PC-9 (cell line): ENCODE data around the gene SNX14. TPM values are rescaled to one million over a fixed set of nuclear protein-coding genes. Genes with fewer than 3 reads are reported as not detected.

Experiments used
- BruUV-seq: library from RNA; stranded (reverse); fragments of 400-500 nt; replicated peaks from 2 replicates; lab custom pipeline; 2021; lab: Mats Ljungman, UMichigan
- CTCF ChIA-PET: fragments of 300-600 bp; sonication (Branson Sonifier 250); formaldehyde crosslinking; loops from one replicate; lab custom pipeline; 2022; ENCODE audit warnings: antibody characterized with exemption; lab: Charles Lee
- POLR2A ChIA-PET: fragments of 300-600 bp; sonication (Branson Sonifier 250); formaldehyde crosslinking; loops from one replicate; lab custom pipeline; 2022; ENCODE audit warnings: antibody characterized with exemption; ENCODE audit not compliant: unreplicated experiment; lab: Charles Lee
- DNase-seq, 2 experiments: peaks; one replicate each; pipeline versions ENCODE4 v3.0.0 to v3.0.0-alpha.2; 2015 to 2022; ENCODE audit warnings: mixed read lengths in 1 of 2
- H2AFZ ChIP-seq: fragments of 200-600 bp; sonication (generic); 2 replicates; pipeline ENCODE4 v1.8.1; 2017; ENCODE audit warnings: antibody characterized with exemption
- H3F3A ChIP-seq: fragments of 200-600 bp; sonication (generic); 2 replicates; pipeline ENCODE4 v1.8.1; 2017; ENCODE audit warnings: antibody characterized with exemption, mild to moderate bottlenecking, low read depth; ENCODE audit not compliant: insufficient read depth
- H3K27ac ChIP-seq: fragments of 200-600 bp; sonication (generic); 2 replicates; pipeline ENCODE4 v1.6.1; 2016; ENCODE audit warnings: mixed run types
- H3K27me3 ChIP-seq: fragments of 200-600 bp; sonication (generic); 2 replicates; pipeline ENCODE4 v1.6.1; 2016; ENCODE audit warnings: low read depth, mixed run types; ENCODE audit not compliant: insufficient read depth
- H3K36me3 ChIP-seq: fragments of 200-600 bp; sonication (generic); 2 replicates; pipeline ENCODE4 v1.6.1; 2016; ENCODE audit warnings: low read depth, mixed run types
- H3K4me1 ChIP-seq: fragments of 200-600 bp; sonication (generic); replicated peaks from 2 replicates; pipeline ENCODE4 v1.6.1; 2016; ENCODE audit warnings: mixed run types; ENCODE audit not compliant: insufficient read depth
- H3K4me2 ChIP-seq: fragments of 200-600 bp; sonication (generic); 2 replicates; pipeline ENCODE4 v1.6.1; 2017; ENCODE audit warnings: mixed run types
- H3K4me3 ChIP-seq: fragments of 200-600 bp; sonication (generic); 2 replicates; pipeline ENCODE4 v1.6.1; 2016; ENCODE audit warnings: mixed run types
- H3K79me2 ChIP-seq: fragments of 200-600 bp; sonication (generic); 2 replicates; pipeline ENCODE4 v1.6.1; 2017; ENCODE audit warnings: low read depth, mixed run types
- H3K9me2 ChIP-seq: fragments of 200-600 bp; sonication (generic); 2 replicates; pipeline ENCODE4 v1.8.1; 2017; ENCODE audit warnings: mild to moderate bottlenecking; ENCODE audit not compliant: insufficient read depth
- H3K9me3 ChIP-seq: fragments of 200-600 bp; sonication (generic); 2 replicates; pipeline ENCODE4 v1.8.1; 2016; ENCODE audit warnings: low read depth; ENCODE audit not compliant: insufficient read depth
- H4K20me1 ChIP-seq: fragments of 200-600 bp; sonication (generic); 2 replicates; pipeline ENCODE4 v1.8.1; 2017; ENCODE audit not compliant: insufficient read depth
- EZH2 ChIP-seq: fragments of 200-600 bp; sonication (generic); IDR thresholded peaks from 2 replicates; pipeline ENCODE4 v1.8.0; 2017; ENCODE audit warnings: antibody characterized with exemption, low read depth
- intact Hi-C: fragments of 100-400 bp; cut with micrococcal nuclease; formaldehyde crosslinking; loops from one replicate; pipeline ENCODE4 v1.10.0; 2022; ENCODE audit not compliant: unreplicated experiment
- total RNA-seq: library from RNA; stranded (reverse); gene quantifications from 2 replicates; pipeline ENCODE4 v1.2.3, GENCODE V29; 2021
- TF ChIP-seq, protein P1 (sequence below): fragments of 200-600 bp; sonication (generic); conservative IDR thresholded peaks from 2 replicates; pipeline ENCODE4 v1.6.1; 2017; ENCODE audit warnings: mixed run types, antibody characterized with exemption, mild to moderate bottlenecking, moderate library complexity

The SNX14 gene
- total RNA-seq, 1 experiment from 2014 or later = 99.1 TPM

- peaks cover 22% of the 10 kb centered on the region; the same call in 1 of the 2 replicates for H3F3A ChIP-seq
- H3K27me3 ChIP-seq = no peaks in the 10 kb centered on the region
- H3K4me1 ChIP-seq = 0 out of 2 replicates have a peak, but pooled peaks cover 5% of the 10 kb centered on the region
- H3K9me2 ChIP-seq = no peaks in the 10 kb centered on the region
- H3K79me2 ChIP-seq = no peaks in the 10 kb centered on the region
- H3K27ac ChIP-seq = no peak overlapping the region
- no peak overlapping the region for H3K4me2 ChIP-seq
- no peaks in the 10 kb centered on the region for H3K36me3 ChIP-seq
- no peaks in the 10 kb centered on the region for H4K20me1 ChIP-seq
- no peaks in the 10 kb centered on the region for H3K9me3 ChIP-seq
- no peak for DNase-seq
- BruUV-seq = no TSS peak
- TF ChIP-seq, protein P1, sequence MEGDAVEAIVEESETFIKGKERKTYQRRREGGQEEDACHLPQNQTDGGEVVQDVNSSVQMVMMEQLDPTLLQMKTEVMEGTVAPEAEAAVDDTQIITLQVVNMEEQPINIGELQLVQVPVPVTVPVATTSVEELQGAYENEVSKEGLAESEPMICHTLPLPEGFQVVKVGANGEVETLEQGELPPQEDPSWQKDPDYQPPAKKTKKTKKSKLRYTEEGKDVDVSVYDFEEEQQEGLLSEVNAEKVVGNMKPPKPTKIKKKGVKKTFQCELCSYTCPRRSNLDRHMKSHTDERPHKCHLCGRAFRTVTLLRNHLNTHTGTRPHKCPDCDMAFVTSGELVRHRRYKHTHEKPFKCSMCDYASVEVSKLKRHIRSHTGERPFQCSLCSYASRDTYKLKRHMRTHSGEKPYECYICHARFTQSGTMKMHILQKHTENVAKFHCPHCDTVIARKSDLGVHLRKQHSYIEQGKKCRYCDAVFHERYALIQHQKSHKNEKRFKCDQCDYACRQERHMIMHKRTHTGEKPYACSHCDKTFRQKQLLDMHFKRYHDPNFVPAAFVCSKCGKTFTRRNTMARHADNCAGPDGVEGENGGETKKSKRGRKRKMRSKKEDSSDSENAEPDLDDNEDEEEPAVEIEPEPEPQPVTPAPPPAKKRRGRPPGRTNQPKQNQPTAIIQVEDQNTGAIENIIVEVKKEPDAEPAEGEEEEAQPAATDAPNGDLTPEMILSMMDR = no peak
- no peak for TF ChIP-seq EZH2
- CTCF ChIA-PET = no interaction called here
- no peak overlapping the region for H2AFZ ChIP-seq
- intact Hi-C loops = no loop called here
- POLR2A ChIA-PET = interaction anchor here (0.5 to 0.7 kb wide), 2 partner anchors 8 to 216 kb away, joined by 3 to 15 read pairs; no protein-coding TSS in a partner anchor
- H3K4me3 ChIP-seq = no peak overlapping the region
These were observed 7.2 kb upstream of the SNX14 start for GRCh38 chr6:85600713-85601313.

DNA sequence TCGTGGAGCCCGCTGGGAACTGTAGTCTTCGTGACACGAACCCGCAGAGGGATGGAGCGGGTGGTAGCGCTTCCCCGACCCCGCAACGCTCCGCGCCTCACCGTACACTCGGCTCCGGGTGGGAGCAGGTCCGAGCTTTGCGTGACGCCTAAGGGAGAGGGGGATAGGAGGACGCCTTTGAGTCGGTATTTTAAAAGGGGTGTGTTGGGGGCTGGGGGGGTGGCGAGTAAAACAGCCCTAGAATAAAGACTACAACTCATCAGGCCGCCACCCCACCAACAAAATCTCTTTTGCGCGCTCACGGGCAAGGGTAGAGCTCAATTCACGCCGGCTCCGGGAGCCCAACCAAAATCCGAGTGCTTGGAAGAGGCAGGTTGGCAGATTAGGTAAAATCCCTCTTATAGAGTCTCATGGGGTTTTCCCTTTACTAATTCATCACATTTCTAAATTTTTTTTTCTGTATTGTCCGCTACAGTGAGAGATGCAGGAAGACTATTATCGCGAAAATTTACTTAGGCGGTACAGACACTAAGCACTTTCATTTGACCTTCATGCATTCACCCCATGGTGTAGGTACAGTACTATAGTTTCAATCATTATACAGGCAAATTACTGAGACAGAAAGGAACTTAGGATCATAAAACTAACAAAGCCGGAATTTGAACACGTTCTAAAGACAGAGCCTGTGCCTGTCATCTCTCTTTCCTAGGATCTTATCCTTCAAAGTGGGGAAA is 706 bp upstream of the SNX14 start:
- no peaks in the 10 kb centered on the region for H3K9me2 ChIP-seq
- H3F3A ChIP-seq = peaks cover 22% of the 10 kb centered on the region; the same call in 1 of the 2 replicates
- no peaks in the 10 kb centered on the region for H3K27me3 ChIP-seq
- TF ChIP-seq EZH2 = no peak
- TF ChIP-seq, protein P1 = no peak
- H3K4me1 ChIP-seq = peaks cover 34% of the 10 kb centered on the region
- peak overlapping the region; percentile 76 for H3K27ac ChIP-seq
- H2AFZ ChIP-seq = peak overlapping the region; percentile 84
- no peaks in the 10 kb centered on the region; the same call in 1 of the 2 replicates for H4K20me1 ChIP-seq
- intact Hi-C loops = loop anchor here (2.0 to 5.0 kb wide), 2 partner anchors 84 to 137 kb away; no protein-coding TSS in a partner anchor
- H3K4me2 ChIP-seq = peak overlapping the region; percentile 81
- H3K9me3 ChIP-seq = no peaks in the 10 kb centered on the region
- no peaks in the 10 kb centered on the region for H3K36me3 ChIP-seq
- TSS peak; percentile 86 for BruUV-seq
- ChIA-PET POLR2A (interaction anchor here (0.6 to 0.7 kb wide), 3 partner anchors 45 to 1258 kb away, joined by 3 to 7 read pairs (median 4); partner anchors contain the start of gene SYNCRIP), CTCF (interaction anchor here (0.6 kb wide), 1 partner anchor 36 kb away, joined by 3 read pairs; no protein-coding TSS in a partner anchor)
- DNase-seq = no peak
- H3K79me2 ChIP-seq = peaks cover 38% of the 10 kb centered on the region
- peak overlapping the region; percentile 84 for H3K4me3 ChIP-seq

DNA sequence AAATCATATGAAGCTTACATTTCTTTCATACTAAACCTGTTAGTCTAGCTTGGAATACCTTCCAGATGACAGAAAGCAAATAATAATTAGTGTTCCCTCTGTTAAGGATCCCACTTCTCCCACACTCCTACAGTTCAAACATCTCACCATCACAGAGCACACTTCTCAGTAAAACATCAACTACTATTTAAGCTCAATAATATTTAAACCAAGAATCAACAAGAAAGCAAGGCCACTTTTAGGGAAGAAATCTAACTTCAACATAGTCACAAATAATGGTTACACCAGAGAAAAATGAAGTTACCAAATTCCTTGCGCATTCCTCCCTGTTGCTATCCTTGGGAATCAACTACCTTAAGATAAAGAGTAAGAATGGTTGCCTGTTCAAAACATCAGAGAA is 1.6 kb downstream of the SNX14 start:
- H3K4me3 ChIP-seq = peak overlapping the region; percentile 84
- H3K79me2 ChIP-seq = peaks cover 56% of the 10 kb centered on the region
- no peak for DNase-seq
- no peaks in the 10 kb centered on the region for H3K27me3 ChIP-seq
- peaks cover 34% of the 10 kb centered on the region for H3K4me1 ChIP-seq
- CTCF ChIA-PET = no interaction called here
- H3K4me2 ChIP-seq = peak overlapping the region; percentile 81
- BruUV-seq = no TSS peak
- POLR2A ChIA-PET = interaction anchor here (0.7 kb wide), 2 partner anchors 80 to 102 kb away, joined by 5 to 19 read pairs; no protein-coding TSS in a partner anchor
- no peak overlapping the region for H2AFZ ChIP-seq
- no peaks in the 10 kb centered on the region for H3K9me3 ChIP-seq
- H3F3A ChIP-seq = peaks cover 22% of the 10 kb centered on the region; the same call in 1 of the 2 replicates
- H3K27ac ChIP-seq = peak overlapping the region; percentile 76; the same call in 1 of the 2 replicates
- intact Hi-C loops = loop anchor here (2.0 to 5.0 kb wide), 2 partner anchors 135 to 237 kb away; no protein-coding TSS in a partner anchor
- H4K20me1 ChIP-seq = no peaks in the 10 kb centered on the region; the same call in 1 of the 2 replicates
- H3K9me2 ChIP-seq = no peaks in the 10 kb centered on the region
- H3K36me3 ChIP-seq = no peaks in the 10 kb centered on the region
- TF ChIP-seq, protein P1 = no peak
- no peak for TF ChIP-seq EZH2
